Body of pancreas (tissue), 4 donors: ENCODE data around the gene ZBTB20. TPM values are rescaled to one million over a fixed set of nuclear protein-coding genes. Genes with fewer than 3 reads are reported as not detected.

Experiments
- ATAC-seq: fragments of 150-250 bp; one replicate; pipeline ENCODE4 v1.9.1; 2016
- DNase-seq, 4 donors: peaks; one replicate each; pipeline ENCODE4 v3.0.0-alpha.2; 2019
- H3K27ac ChIP-seq, 4 donors: fragments of 200-600 bp; sonication (generic); 1 replicate in 3 of 4; 2 replicates in 1 of 4; pipeline versions ENCODE4 v1.5.1 to v1.6.1; 2016 to 2019; ENCODE audit warnings: mild to moderate bottlenecking in 1 of 4, mixed read lengths in 1 of 4, moderate library complexity in 1 of 4
- H3K27me3 ChIP-seq, 2 donors: fragments of 200-600 bp; sonication (generic); one replicate each; pipeline ENCODE4 v1.6.0; 2016; ENCODE audit warnings: mild to moderate bottlenecking in 1 of 2
- H3K36me3 ChIP-seq, 2 donors: fragments of 200-600 bp; sonication (generic); replicated peaks in 1 of 2; 2 replicates each; pipeline ENCODE4 v1.5.1; 2016; ENCODE audit warnings: low read depth in 2 of 2; ENCODE audit not compliant: insufficient read depth in 1 of 2
- H3K4me1 ChIP-seq: fragments of 200-600 bp; sonication (generic); one replicate; pipeline ENCODE4 v1.6.0; 2016
- H3K4me3 ChIP-seq, 2 donors: fragments of 200-600 bp; sonication (generic); 1 replicate in 1 of 2; 2 replicates in 1 of 2; pipeline ENCODE4 v1.5.1; 2016 to 2019
- H3K9me3 ChIP-seq, 3 donors: fragments of 200-600 bp; sonication (generic); 1 replicate in 2 of 3; 2 replicates in 1 of 3; pipeline ENCODE4 v1.5.1; 2016
- POLR2A ChIP-seq, 3 donors: fragments of 450-650 bp; IDR thresholded peaks; one replicate each; pipeline ENCODE4 v1.6.1; 2016; ENCODE audit warnings: antibody characterized with exemption in 3 of 3, mild to moderate bottlenecking in 2 of 3
- WGBS, 2 donors: methylation state at CpG; one replicate each; pipeline ENCODE4 v1.1.5; 2017; 5-methylcytosine and 5-hydroxymethylcytosine counted together
- intact Hi-C: fragments of 100-400 bp; cut with DNase I; formaldehyde crosslinking; loops from one replicate; pipeline ENCODE4 v1.15.1; 2023
- total RNA-seq, 2 donors: library from RNA; depleted of rRNA; stranded (reverse); fragments of >200 nt; gene quantifications; one replicate each; pipeline ENCODE4 v1.1.0, GENCODE V29; 2016
- TF ChIP-seq, protein P1 (sequence below), 7 experiments: fragments of 450-650 bp in 4 of 7; fragments of 200-600 bp in 3 of 7; sonication (generic) in 3 of 7; IDR thresholded peaks; one replicate each; pipeline ENCODE4 v1.5.1; 2016 to 2019; ENCODE audit warnings: antibody characterized with exemption in 7 of 7

The ZBTB20 gene
- total RNA-seq, 2 donors from 2014 or later = 48.3 to 77.1 TPM

DNA sequence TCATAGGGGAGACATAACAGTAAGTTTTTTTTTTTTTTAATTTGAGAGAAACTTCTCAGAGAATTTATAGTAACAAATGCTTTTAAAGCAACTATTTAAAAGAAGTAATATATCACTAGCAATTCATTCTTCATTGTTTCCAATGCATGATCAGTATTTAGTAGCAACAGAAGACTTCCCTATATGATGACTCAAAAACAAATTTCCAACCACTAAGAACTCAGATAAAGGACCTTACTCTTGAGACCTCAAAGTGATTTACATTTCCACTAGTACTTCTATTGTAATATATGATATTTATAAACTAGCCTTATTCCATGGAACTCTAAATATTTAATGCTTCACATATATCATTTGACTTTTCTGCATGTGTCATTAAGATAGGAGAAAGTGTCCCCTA lies 356.3 kb downstream of the ZBTB20 start:
- TF ChIP-seq POLR2A (IDR thresholded peaks at IDR 0.05) = no peak
- TF ChIP-seq, protein P1, sequence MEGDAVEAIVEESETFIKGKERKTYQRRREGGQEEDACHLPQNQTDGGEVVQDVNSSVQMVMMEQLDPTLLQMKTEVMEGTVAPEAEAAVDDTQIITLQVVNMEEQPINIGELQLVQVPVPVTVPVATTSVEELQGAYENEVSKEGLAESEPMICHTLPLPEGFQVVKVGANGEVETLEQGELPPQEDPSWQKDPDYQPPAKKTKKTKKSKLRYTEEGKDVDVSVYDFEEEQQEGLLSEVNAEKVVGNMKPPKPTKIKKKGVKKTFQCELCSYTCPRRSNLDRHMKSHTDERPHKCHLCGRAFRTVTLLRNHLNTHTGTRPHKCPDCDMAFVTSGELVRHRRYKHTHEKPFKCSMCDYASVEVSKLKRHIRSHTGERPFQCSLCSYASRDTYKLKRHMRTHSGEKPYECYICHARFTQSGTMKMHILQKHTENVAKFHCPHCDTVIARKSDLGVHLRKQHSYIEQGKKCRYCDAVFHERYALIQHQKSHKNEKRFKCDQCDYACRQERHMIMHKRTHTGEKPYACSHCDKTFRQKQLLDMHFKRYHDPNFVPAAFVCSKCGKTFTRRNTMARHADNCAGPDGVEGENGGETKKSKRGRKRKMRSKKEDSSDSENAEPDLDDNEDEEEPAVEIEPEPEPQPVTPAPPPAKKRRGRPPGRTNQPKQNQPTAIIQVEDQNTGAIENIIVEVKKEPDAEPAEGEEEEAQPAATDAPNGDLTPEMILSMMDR (IDR thresholded peaks at IDR 0.05) = no peak
- no peaks in the 10 kb centered on the region for H3K9me3 ChIP-seq
- peaks cover 17% of the 10 kb centered on the region for H3K4me1 ChIP-seq
- H3K27me3 ChIP-seq = no peaks in the 10 kb centered on the region
- intact Hi-C loops = no loop called here
- no peak overlapping the region for H3K27ac ChIP-seq
- no peak for DNase-seq
- H3K4me3 ChIP-seq = no peak overlapping the region
- no peaks in the 10 kb centered on the region for H3K36me3 ChIP-seq
- ATAC-seq = no peak

DNA sequence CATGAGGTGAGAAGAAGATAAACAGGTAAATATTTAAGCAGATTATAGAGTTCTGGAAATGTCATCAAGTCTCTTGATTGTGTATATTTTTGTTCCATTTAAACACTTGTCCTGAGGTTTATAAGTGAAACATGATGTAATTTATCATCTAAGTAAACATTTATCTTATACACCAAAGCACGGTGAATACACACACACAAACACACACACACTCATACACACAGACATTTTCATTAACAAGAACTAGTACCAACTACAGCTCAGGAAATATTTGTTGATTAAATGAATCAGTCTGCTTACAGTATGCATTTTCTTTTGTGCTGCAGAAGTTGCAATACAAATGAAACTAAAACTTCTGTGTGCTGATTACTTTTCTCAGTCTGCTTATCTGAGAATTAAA lies 357.3 kb downstream of the ZBTB20 start:
- no peak for ATAC-seq
- DNase-seq = no peak
- H3K27me3 ChIP-seq = no peaks in the 10 kb centered on the region
- H3K36me3 ChIP-seq = no peaks in the 10 kb centered on the region
- peaks cover 10% of the 10 kb centered on the region for H3K4me1 ChIP-seq
- H3K27ac ChIP-seq = no peak overlapping the region
- whole genome bisulfite sequencing, 2 donors = 18 to 19% methylated on average over 1 of the region's 1 CpG
- TF ChIP-seq POLR2A (IDR thresholded peaks at IDR 0.05) = no peak
- TF ChIP-seq, protein P1 (IDR thresholded peaks at IDR 0.05) = no peak
- H3K4me3 ChIP-seq = no peak overlapping the region
- intact Hi-C loops = no loop called here
- no peaks in the 10 kb centered on the region for H3K9me3 ChIP-seq

DNA sequence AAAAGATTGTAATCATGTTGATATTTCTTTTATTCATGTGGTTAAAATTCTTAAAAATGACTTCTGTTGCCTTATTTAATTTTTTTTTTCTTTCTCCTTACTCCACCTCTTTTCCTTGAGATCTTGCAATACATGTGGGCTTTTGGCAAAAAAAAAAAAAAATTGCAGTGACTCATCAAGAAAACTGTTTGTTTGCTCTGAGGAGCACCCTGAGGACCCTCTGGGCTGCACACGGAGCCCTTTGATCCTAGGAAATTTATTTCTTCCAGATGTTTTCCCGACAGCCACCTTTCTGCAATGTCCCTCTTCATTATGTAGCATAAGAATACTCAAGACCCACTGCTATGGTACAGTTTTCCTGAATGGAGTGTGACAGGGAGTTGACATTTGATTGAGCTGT lies 371.7 kb downstream of the ZBTB20 start:
- Histone ChIP-seq H3K4me1 (no peaks in the 10 kb centered on the region), H3K4me3 (no peak overlapping the region), H3K27ac (no peak overlapping the region), H3K9me3 (no peaks in the 10 kb centered on the region), H3K27me3 (no peaks in the 10 kb centered on the region), H3K36me3 (no peaks in the 10 kb centered on the region)
- TF ChIP-seq POLR2A (IDR thresholded peaks at IDR 0.05) = no peak
- TF ChIP-seq, protein P1 (IDR thresholded peaks at IDR 0.05) = no peak
- intact Hi-C loops = no loop called here
- DNase-seq (no peak), ATAC-seq (no peak)
- WGBS, 2 donors = 93 to 94% methylated on average over 2 of the region's 2 CpGs

DNA sequence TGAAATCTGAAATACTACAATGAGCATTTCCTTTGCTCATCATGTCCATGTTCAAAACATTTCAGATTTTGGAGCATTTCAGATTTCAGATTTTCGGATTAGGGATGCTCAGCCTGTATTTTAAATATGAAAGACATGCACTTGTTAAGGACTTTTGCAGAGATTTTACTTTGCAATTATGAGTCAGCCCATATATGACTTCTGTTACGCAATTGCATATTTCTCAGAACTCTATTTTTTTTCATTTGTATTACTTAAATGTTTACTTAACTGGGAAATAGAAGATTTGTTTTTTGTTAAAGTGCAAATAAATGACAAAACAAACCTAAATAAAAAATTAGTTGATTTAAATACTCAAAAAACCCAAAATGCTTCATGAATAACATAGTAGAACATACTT lies 376.2 kb downstream of the ZBTB20 start:
- no peak overlapping the region for H3K4me3 ChIP-seq
- no peaks in the 10 kb centered on the region for H3K9me3 ChIP-seq
- H3K27me3 ChIP-seq = no peaks in the 10 kb centered on the region
- intact Hi-C loops = no loop called here
- no peak for TF ChIP-seq POLR2A (IDR thresholded peaks at IDR 0.05)
- TF ChIP-seq, protein P1 (IDR thresholded peaks at IDR 0.05) = no peak
- ATAC-seq (no peak), DNase-seq (no peak)
- H3K27ac ChIP-seq = no peak overlapping the region
- no peaks in the 10 kb centered on the region for H3K4me1 ChIP-seq
- 90 to 95% methylated on average over 2 of the region's 2 CpGs for WGBS, 2 donors
- H3K36me3 ChIP-seq = no peaks in the 10 kb centered on the region

DNA sequence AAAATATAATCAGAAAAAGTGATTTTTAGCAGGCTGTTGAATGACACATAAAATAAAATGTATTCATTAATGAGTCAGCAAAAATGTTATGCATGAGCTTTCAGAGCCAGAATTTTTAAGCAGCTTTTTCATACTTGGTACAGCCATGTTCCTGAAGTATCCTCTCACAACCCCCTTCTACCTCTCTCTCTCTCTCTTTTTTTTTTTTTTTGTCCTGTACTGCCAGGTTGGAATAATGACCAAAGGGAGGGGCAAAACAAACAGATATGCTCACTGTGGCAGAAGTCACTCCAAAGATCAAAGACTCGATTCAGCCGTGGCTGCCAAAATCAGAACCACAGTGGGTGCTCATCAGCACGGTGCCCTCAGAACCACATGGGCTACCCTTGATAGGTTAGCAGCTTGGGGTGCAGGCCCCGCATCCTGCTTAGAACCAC lies 383.0 kb downstream of the ZBTB20 start:
- H3K27me3 ChIP-seq = no peaks in the 10 kb centered on the region
- peaks cover 9% of the 10 kb centered on the region for H3K4me1 ChIP-seq
- TF ChIP-seq POLR2A (IDR thresholded peaks at IDR 0.05) = no peak
- TF ChIP-seq, protein P1 (IDR thresholded peaks at IDR 0.05) = no peak
- DNase-seq (no peak), ATAC-seq (no peak)
- H3K27ac ChIP-seq = no peak overlapping the region
- no peaks in the 10 kb centered on the region for H3K36me3 ChIP-seq
- H3K9me3 ChIP-seq = no peaks in the 10 kb centered on the region
- intact Hi-C loops = no loop called here
- H3K4me3 ChIP-seq = no peak overlapping the region
- WGBS, 2 donors = 43 to 54% methylated on average over 4 of the region's 4 CpGs
